Measurements from ENCODE around the gene RALGPS1.

Gene RALGPS1

GRCh38 chr9:127195976-127196825, 281.6 kb downstream of the RALGPS1 start:
- DNase-seq (ENCODE audit: extremely low spot score): no peak
- ChIA-PET POLR2A (no interaction called here), CTCF (no interaction called here)
- TF ChIP-seq SP1 (IDR thresholded peaks at IDR 0.05) (no peak), ELF4 (IDR thresholded peaks at IDR 0.05) (no peak), CTBP1 (IDR thresholded peaks at IDR 0.05; ENCODE audit: borderline replicate concordance) (no peak), FOXM1 (IDR thresholded peaks at IDR 0.05; ENCODE audit: borderline replicate concordance) (no peak), ARNT (IDR thresholded peaks at IDR 0.05) (no peak), TARDBP (IDR thresholded peaks at IDR 0.05) (no peak), SUZ12 (IDR thresholded peaks at IDR 0.05) (no peak), BHLHE40 (IDR thresholded peaks at IDR 0.05; ENCODE audit: borderline replicate concordance) (no peak), FOXA1 (IDR thresholded peaks at IDR 0.05) (no peak), LEF1 (IDR thresholded peaks at IDR 0.05; ENCODE audit: borderline replicate concordance) (no peak), NFRKB (IDR thresholded peaks at IDR 0.05) (no peak), PKNOX1 (IDR thresholded peaks at IDR 0.05) (no peak), HDGF (IDR thresholded peaks at IDR 0.05; ENCODE audit: borderline replicate concordance) (no peak), FOXK2 (IDR thresholded peaks at IDR 0.05) (no peak), L3MBTL2 (conservative IDR thresholded peaks at IDR 0.05) (no peak), ZNF384 (IDR thresholded peaks at IDR 0.05) (no peak)

- no peak for DNase-seq (ENCODE audit: extremely low spot score)
- CTCF ChIA-PET: no interaction called here
- POLR2A ChIA-PET: no interaction called here
- TF ChIP-seq LEF1 (IDR thresholded peaks at IDR 0.05; ENCODE audit: borderline replicate concordance) (no peak), ZNF384 (IDR thresholded peaks at IDR 0.05) (no peak), BHLHE40 (IDR thresholded peaks at IDR 0.05; ENCODE audit: borderline replicate concordance) (no peak), FOXK2 (IDR thresholded peaks at IDR 0.05) (no peak), PKNOX1 (IDR thresholded peaks at IDR 0.05) (no peak), FOXM1 (IDR thresholded peaks at IDR 0.05; ENCODE audit: borderline replicate concordance) (no peak), CTBP1 (IDR thresholded peaks at IDR 0.05; ENCODE audit: borderline replicate concordance) (no peak), HDGF (IDR thresholded peaks at IDR 0.05; ENCODE audit: borderline replicate concordance) (no peak)
Observed at GRCh38 chr9:127196826-127197145, 282.2 kb downstream of the RALGPS1 start.

GRCh38 chr9:127197186-127197860, 282.7 kb downstream of the RALGPS1 start:
- no peak for TF ChIP-seq HDGF (IDR thresholded peaks at IDR 0.05; ENCODE audit: borderline replicate concordance)
- TF ChIP-seq PKNOX1 (IDR thresholded peaks at IDR 0.05): no peak
- no peak for TF ChIP-seq FOXK2 (IDR thresholded peaks at IDR 0.05)
- no peak for TF ChIP-seq CTBP1 (IDR thresholded peaks at IDR 0.05; ENCODE audit: borderline replicate concordance)
- TF ChIP-seq FOXA1 (IDR thresholded peaks at IDR 0.05): no peak
- TF ChIP-seq ARNT (IDR thresholded peaks at IDR 0.05): no peak
- TF ChIP-seq FOXM1 (IDR thresholded peaks at IDR 0.05; ENCODE audit: borderline replicate concordance): no peak
- CTCF ChIA-PET: interaction anchor here (1.3 kb wide), 2 partner anchors 18 to 112 kb away, joined by 3 to 4 read pairs; no protein-coding TSS in a partner anchor
- POLR2A ChIA-PET: no interaction called here
- no peak for DNase-seq (ENCODE audit: extremely low spot score)

GRCh38 chr9:127197861-127198430, 283.4 kb downstream of the RALGPS1 start:
- DNase-seq (ENCODE audit: extremely low spot score): no peak
- ChIA-PET POLR2A (no interaction called here), CTCF (interaction anchor here (1.3 to 1.5 kb wide), 4 partner anchors 17 to 258 kb away, joined by 3 to 8 read pairs (median 4); no protein-coding TSS in a partner anchor)
- no peak for TF ChIP-seq NFRKB (IDR thresholded peaks at IDR 0.05)
- TF ChIP-seq L3MBTL2 (conservative IDR thresholded peaks at IDR 0.05): no peak

- DNase-seq (ENCODE audit: extremely low spot score): no peak
- TF ChIP-seq CTBP1 (IDR thresholded peaks at IDR 0.05; ENCODE audit: borderline replicate concordance): no peak
- TF ChIP-seq ZNF384 (IDR thresholded peaks at IDR 0.05): no peak
- no peak for TF ChIP-seq LEF1 (IDR thresholded peaks at IDR 0.05; ENCODE audit: borderline replicate concordance)
- no peak for TF ChIP-seq HDGF (IDR thresholded peaks at IDR 0.05; ENCODE audit: borderline replicate concordance)
- no peak for TF ChIP-seq SP1 (IDR thresholded peaks at IDR 0.05)
- TF ChIP-seq FOXK2 (IDR thresholded peaks at IDR 0.05): no peak
- TF ChIP-seq ARNT (IDR thresholded peaks at IDR 0.05): no peak
- no peak for TF ChIP-seq FOXM1 (IDR thresholded peaks at IDR 0.05; ENCODE audit: borderline replicate concordance)
- TF ChIP-seq TARDBP (IDR thresholded peaks at IDR 0.05): no peak
- no peak for TF ChIP-seq NFRKB (IDR thresholded peaks at IDR 0.05)
- no peak for TF ChIP-seq PKNOX1 (IDR thresholded peaks at IDR 0.05)
- no peak for TF ChIP-seq L3MBTL2 (conservative IDR thresholded peaks at IDR 0.05)
- TF ChIP-seq BHLHE40 (IDR thresholded peaks at IDR 0.05; ENCODE audit: borderline replicate concordance): no peak
- no peak for TF ChIP-seq SUZ12 (IDR thresholded peaks at IDR 0.05)
- CTCF ChIA-PET: interaction anchor here (1.3 to 1.5 kb wide), 4 partner anchors 16 to 258 kb away, joined by 3 to 8 read pairs (median 4); no protein-coding TSS in a partner anchor
- POLR2A ChIA-PET: no interaction called here
Observed at GRCh38 chr9:127198587-127198986, 284.0 kb downstream of the RALGPS1 start.

All from HEK293T (cell line).